ENCODE measurements around the gene OVOL1.

- TF ChIP-seq CTCF (conservative IDR thresholded peaks at IDR 0.05) (no peak), EZH2 (IDR thresholded peaks at IDR 0.05; ENCODE audit: low read depth) (no peak)
Measured at GRCh38 chr11:65793144-65793581, 6.3 kb downstream of the OVOL1 start.
